A549 (cell line): ENCODE results near the gene FRMD1. TPM values are rescaled to one million over a fixed set of nuclear protein-coding genes. Genes with fewer than 3 reads are reported as not detected.

Experiments used
- ATAC-seq, 2 experiments: fragments of 200-7000 bp in 1 of 2; fragments of >200 bp in 1 of 2; cut with Nextera tagmentation in 1 of 2; cut with Tn5 transposase in 1 of 2; 3 replicates each; pipeline versions ENCODE4 v1.8.0 to v1.9.1; 2018 to 2020; ENCODE audit warnings: mild to moderate bottlenecking in 1 of 2, moderate library complexity in 1 of 2
- CTCF ChIA-PET: fragments of 300-600 bp; sonication (Branson Sonifier 250); formaldehyde crosslinking; extraction: SDS; loops from one replicate; lab custom pipeline; 2021; ENCODE audit warnings: antibody characterized with exemption, inconsistent platforms; lab: Yijun Ruan, JAX
- POLR2A ChIA-PET: fragments of 350-600 bp; formaldehyde crosslinking; extraction: SDS; loops from one replicate; lab custom pipeline; 2021; ENCODE audit warnings: antibody characterized with exemption, inconsistent platforms; lab: Yijun Ruan, JAX
- DNase-seq, 2 experiments: peaks; one replicate each; pipeline versions ENCODE4 v3.0.0 to v3.0.0-alpha.2; 2011 to 2016; ENCODE audit warnings: low read depth in 1 of 2, low spot score in 1 of 2
- FAIRE-seq: peaks from 2 replicates; lab custom pipeline; 2011; peaks lifted over from hg19 to GRCh38; lab: Jason Lieb, UNC
- H3K27ac ChIP-seq, 2 experiments: fragments of >200 bp; sonication (Bioruptor Twin); formaldehyde crosslinking; 3 replicates each; pipeline ENCODE4 v1.5.1; 2016 to 2017
- H3K4me1 ChIP-seq: fragments of >200 bp; sonication (Bioruptor Twin); formaldehyde crosslinking; 3 replicates; pipeline ENCODE4 v1.6.1; 2016
- H3K4me2 ChIP-seq: fragments of >200 bp; sonication (Bioruptor Twin); formaldehyde crosslinking; 3 replicates; pipeline ENCODE4 v1.6.1; 2016
- H3K4me3 ChIP-seq: fragments of >200 bp; sonication (Bioruptor Twin); formaldehyde crosslinking; 3 replicates; pipeline ENCODE4 v1.5.1; 2016
- H3K9me3 ChIP-seq: fragments of >200 bp; sonication (Bioruptor Twin); formaldehyde crosslinking; 3 replicates; pipeline ENCODE4 v1.6.1; 2016
- CBX8 ChIP-seq: fragments of 200-600 bp; sonication (generic); IDR thresholded peaks from 2 replicates; pipeline ENCODE4 v1.6.1; 2016
- CHD4 ChIP-seq: fragments of 200-600 bp; sonication (generic); IDR thresholded peaks from 2 replicates; pipeline ENCODE4 v1.6.1; 2016; ENCODE audit warnings: antibody characterized with exemption, mild to moderate bottlenecking, borderline replicate concordance
- EHF ChIP-seq: fragments of 250-450 bp; sonication (Bioruptor Pico); IDR thresholded peaks from 2 replicates; pipeline ENCODE4 v1.5.0; 2020; ENCODE audit warnings: mild to moderate bottlenecking
- EHMT2 ChIP-seq: fragments of 200-600 bp; sonication (generic); IDR thresholded peaks from 2 replicates; pipeline ENCODE4 v1.6.1; 2016; ENCODE audit warnings: antibody characterized with exemption, low read depth, mild to moderate bottlenecking, moderate library complexity
- ESRRA ChIP-seq: fragments of 150-350 bp; IDR thresholded peaks from 2 replicates; pipeline ENCODE4 v1.6.1; 2014; ENCODE audit warnings: mild to moderate bottlenecking, low read length, borderline replicate concordance
- FOSB ChIP-seq: fragments of 250-450 bp; sonication (Bioruptor Pico); IDR thresholded peaks from 2 replicates; pipeline ENCODE4 v1.5.0; 2020; ENCODE audit warnings: mild to moderate bottlenecking, moderate library complexity
- FOSL2 ChIP-seq, 2 experiments: fragments of 450-650 bp in 1 of 2; fragments of >200 bp in 1 of 2; sonication (Bioruptor Twin) in 1 of 2; formaldehyde crosslinking; IDR thresholded peaks; 2 replicates each; pipeline versions ENCODE4 v1.5.0 to v1.6.1; 2016 to 2020; ENCODE audit warnings: mild to moderate bottlenecking in 1 of 2, moderate library complexity in 1 of 2
- GATA3 ChIP-seq: IDR thresholded peaks from 2 replicates; pipeline ENCODE4 v1.6.1; 2012; ENCODE audit warnings: borderline replicate concordance
- HDAC2 ChIP-seq: fragments of 200-600 bp; sonication (generic); IDR thresholded peaks from 2 replicates; pipeline ENCODE4 v1.6.1; 2016
- HOXA7 ChIP-seq: fragments of 250-450 bp; sonication (Bioruptor Pico); IDR thresholded peaks from 2 replicates; pipeline ENCODE4 v1.5.0; 2020; ENCODE audit warnings: mild to moderate bottlenecking, moderate library complexity
- HOXB5 ChIP-seq: fragments of 250-450 bp; sonication (Bioruptor Pico); IDR thresholded peaks from 2 replicates; pipeline ENCODE4 v1.5.0; 2020; ENCODE audit warnings: mild to moderate bottlenecking, moderate library complexity
- KDM1A ChIP-seq: fragments of 200-600 bp; sonication (generic); IDR thresholded peaks from 2 replicates; pipeline ENCODE4 v1.6.1; 2016; ENCODE audit warnings: low read depth, mild to moderate bottlenecking
- NFE2L2 ChIP-seq: fragments of 150-350 bp; conservative IDR thresholded peaks from 2 replicates; pipeline ENCODE4 v1.6.1; 2014; ENCODE audit warnings: low read length
- PHF8 ChIP-seq: fragments of 200-600 bp; sonication (generic); IDR thresholded peaks from 2 replicates; pipeline ENCODE4 v1.6.1; 2016; ENCODE audit warnings: low read depth, mild to moderate bottlenecking, antibody characterized with exemption, moderate library complexity, borderline replicate concordance
- POLR2AphosphoS2 ChIP-seq: conservative IDR thresholded peaks from 2 replicates; pipeline ENCODE4 v1.6.1; 2012; ENCODE audit warnings: low read length, improper control_type of control experiment, inconsistent platforms
- RAD21 ChIP-seq, 2 experiments: fragments of >200 bp in 1 of 2; sonication (Bioruptor Twin) in 1 of 2; formaldehyde crosslinking in 1 of 2; IDR thresholded peaks in 1 of 2; conservative IDR thresholded peaks in 1 of 2; 2 replicates in 1 of 2; 3 replicates in 1 of 2; pipeline ENCODE4 v1.6.1; 2012 to 2018; ENCODE audit warnings: inconsistent platforms in 1 of 2
- RARB ChIP-seq: fragments of 250-450 bp; sonication (Bioruptor Pico); IDR thresholded peaks from 2 replicates; pipeline ENCODE4 v1.8.0; 2021; ENCODE audit warnings: mild to moderate bottlenecking, moderate library complexity
- RFX5 ChIP-seq: fragments of 450-650 bp; IDR thresholded peaks from 2 replicates; pipeline ENCODE4 v1.7.1; 2014; ENCODE audit warnings: antibody characterized with exemption, mild to moderate bottlenecking, moderate library complexity
- SMC3 ChIP-seq: fragments of >200 bp; sonication (Bioruptor Twin); formaldehyde crosslinking; IDR thresholded peaks from 3 replicates; pipeline ENCODE4 v1.6.1; 2018; ENCODE audit warnings: inconsistent platforms
- SREBF2 ChIP-seq: fragments of 450-650 bp; IDR thresholded peaks from 2 replicates; pipeline ENCODE4 v1.6.1; 2014; ENCODE audit warnings: mild to moderate bottlenecking, moderate library complexity
- TFCP2L1 ChIP-seq: fragments of 250-450 bp; sonication (Bioruptor Pico); IDR thresholded peaks from 2 replicates; pipeline ENCODE4 v1.5.0; 2021; ENCODE audit warnings: mild to moderate bottlenecking
- ZFP36 ChIP-seq: fragments of 450-650 bp; IDR thresholded peaks from 2 replicates; pipeline ENCODE4 v1.6.1; 2014; ENCODE audit warnings: borderline replicate concordance; ENCODE audit not compliant: partially characterized antibody
- ZNF302 ChIP-seq: fragments of 250-450 bp; sonication (Bioruptor Pico); IDR thresholded peaks from 2 replicates; pipeline ENCODE4 v1.9.0; 2021; ENCODE audit warnings: inconsistent platforms, mild to moderate bottlenecking, moderate library complexity
- ZSCAN20 ChIP-seq: fragments of 250-450 bp; sonication (Bioruptor Pico); IDR thresholded peaks from 2 replicates; pipeline ENCODE4 v1.8.0; 2022; ENCODE audit warnings: mild to moderate bottlenecking, moderate library complexity
- WGBS: methylation state at CpG from one replicate; pipeline ENCODE4 v1.1.6; 2017; ENCODE audit errors: missing lambda C conversion rate; 5-methylcytosine and 5-hydroxymethylcytosine counted together
- polyA plus RNA-seq, 4 experiments: library from polyadenylated mRNA; depleted of rRNA in 3 of 4; stranded (reverse); fragments of >200 nt; fragmentation: RNase III in 1 of 4; extraction: RNeasy Plus Mini Kit Qiagen cat#74134 plus additional on column Dnase treatment in 1 of 4; gene quantifications; 2 replicates in 3 of 4; 3 replicates in 1 of 4; pipeline ENCODE4 v1.2.3, GENCODE V29; 2011 to 2017
- TF ChIP-seq, protein P1 (sequence below): fragments of 450-650 bp; IDR thresholded peaks from 2 replicates; pipeline ENCODE4 v1.6.1; 2014; ENCODE audit warnings: antibody characterized with exemption
- TF ChIP-seq, protein P2 (sequence below): fragments of 250-450 bp; sonication (Bioruptor Pico); IDR thresholded peaks from 2 replicates; pipeline ENCODE4 v1.5.0; 2021; ENCODE audit warnings: mild to moderate bottlenecking, moderate library complexity, borderline replicate concordance

FRMD1 gene
- polyA plus RNA-seq, 2 of the 4 experiments (the other 2 are of a cell fraction): not detected

DNA sequence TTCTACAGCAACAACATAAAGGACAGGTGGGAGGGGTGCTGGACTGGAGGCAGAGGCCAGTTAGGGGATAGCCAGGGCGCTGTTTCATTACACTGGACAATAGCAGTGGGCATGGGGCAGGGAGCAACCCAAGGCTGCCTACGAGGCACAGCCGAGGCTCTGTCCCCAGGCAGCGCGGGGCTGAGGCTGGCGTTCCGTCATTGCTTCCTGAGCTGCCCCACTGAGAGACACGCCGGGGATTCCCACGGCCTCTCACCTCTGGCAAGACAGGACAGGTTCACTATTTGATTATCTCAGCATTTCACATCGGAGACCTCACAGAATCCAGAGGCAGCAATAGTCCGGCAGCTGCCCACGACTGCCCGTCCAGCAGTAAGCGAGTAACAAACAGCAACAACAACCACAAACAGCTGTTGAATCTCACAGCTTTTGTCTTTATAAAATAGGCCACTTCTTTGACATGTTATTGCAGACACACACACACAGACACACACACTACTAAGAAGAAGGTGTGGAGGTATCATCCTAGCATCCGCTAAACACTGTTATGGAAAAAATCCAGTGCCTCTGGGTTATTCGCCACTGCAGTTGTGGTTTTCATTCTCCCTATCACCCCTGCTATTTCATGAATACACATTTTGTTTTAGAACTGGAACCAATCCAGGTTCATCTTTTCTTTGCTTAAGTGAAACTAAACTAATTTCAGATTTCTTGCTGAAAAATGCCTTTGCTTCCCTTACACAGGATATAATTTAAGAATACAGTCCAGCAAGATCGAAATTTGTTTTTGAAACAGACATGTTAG, 62.1 kb downstream of the FRMD1 start:
- Histone ChIP-seq H3K4me2 (no peak overlapping the region), H3K4me3 (no peak overlapping the region), H3K9me3 (peaks cover 11% of the 10 kb centered on the region), H3K27ac (no peak overlapping the region), H3K4me1 (no peaks in the 10 kb centered on the region)
- POLR2A ChIA-PET: no interaction called here
- no peak for DNase-seq
- TF ChIP-seq CHD4 (no peak), SREBF2 (no peak), HDAC2 (no peak), ZSCAN20 (CRISPR knock-in tag) (no peak), SMC3 (no peak)
- FAIRE-seq: no peak
- WGBS: 81% methylated on average over 11 of the region's 18 CpGs
- ATAC-seq: no peak
- CTCF ChIA-PET: no interaction called here

DNA sequence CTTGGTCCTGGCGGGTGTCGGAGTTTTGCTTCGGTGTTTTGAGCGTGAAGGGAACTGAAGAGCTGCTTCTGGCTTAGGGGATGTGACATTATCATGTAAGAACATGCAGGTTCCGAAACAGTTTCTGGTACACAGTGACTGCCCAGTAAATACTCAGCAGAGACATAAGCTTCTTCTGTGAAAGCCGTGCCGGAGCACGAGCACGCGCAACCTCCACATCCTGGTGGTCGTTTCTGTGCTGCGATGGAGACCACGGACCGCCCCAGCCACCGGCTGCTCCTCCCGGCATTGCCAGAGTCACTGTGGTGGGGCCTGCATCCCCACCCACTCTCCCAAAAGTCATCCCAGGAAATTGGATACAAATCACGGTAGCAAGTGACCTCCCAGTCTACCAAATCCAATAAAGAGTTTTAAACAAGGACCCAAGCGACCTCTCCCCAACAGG, 62.8 kb downstream of the FRMD1 start:
- ATAC-seq: no peak
- no peak for DNase-seq
- TF ChIP-seq HOXB5 (CRISPR knock-in tag) (no peak), ZSCAN20 (CRISPR knock-in tag) (no peak), HOXA7 (CRISPR knock-in tag) (no peak)
- H3K4me1 ChIP-seq: no peaks in the 10 kb centered on the region
- ChIA-PET CTCF (no interaction called here), POLR2A (no interaction called here)
- H3K4me3 ChIP-seq: no peak overlapping the region
- WGBS: 87% methylated on average over 18 of the region's 18 CpGs
- peaks cover 16% of the 10 kb centered on the region for H3K9me3 ChIP-seq
- H3K27ac ChIP-seq: no peak overlapping the region
- no peak overlapping the region for H3K4me2 ChIP-seq
- no peak for FAIRE-seq

DNA sequence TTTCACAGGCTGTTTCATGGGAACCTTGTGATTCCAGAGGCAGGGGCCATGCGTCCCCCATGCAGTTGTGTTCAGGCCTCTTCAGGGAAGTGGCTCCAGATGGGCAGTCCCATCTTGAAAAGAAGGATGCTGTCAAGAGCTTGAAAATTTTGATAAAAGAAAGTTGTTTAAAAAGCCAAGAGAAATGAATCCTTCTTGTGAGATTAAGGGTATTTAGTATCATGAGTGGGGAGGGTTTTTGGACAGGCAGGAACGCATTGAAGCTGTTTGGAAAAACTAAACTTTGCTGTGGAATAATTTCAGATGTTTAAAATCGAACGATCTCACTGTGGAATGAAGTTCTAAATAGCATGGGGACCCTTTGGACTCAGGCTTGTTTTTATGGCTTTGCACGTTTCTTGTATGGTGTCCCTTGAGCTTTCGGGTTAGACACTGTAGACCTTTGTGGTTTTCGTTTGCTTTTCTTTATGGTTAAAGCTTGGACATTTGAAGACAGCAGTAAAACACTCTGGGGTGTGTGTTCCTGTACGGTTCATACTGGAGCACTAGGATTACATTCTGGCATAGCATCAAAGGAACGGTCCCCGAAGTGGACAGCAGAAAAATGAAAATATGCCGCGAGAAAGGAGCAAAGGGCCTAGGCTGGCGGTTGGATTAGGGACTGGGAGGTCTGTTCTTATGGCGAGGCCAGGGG, 63.4 kb downstream of the FRMD1 start:
- POLR2A ChIA-PET: no interaction called here
- no peaks in the 10 kb centered on the region for H3K4me1 ChIP-seq
- FAIRE-seq (no peak), DNase-seq (no peak), ATAC-seq (no peak)
- TF ChIP-seq POLR2AphosphoS2: no peak
- no peak for TF ChIP-seq ZNF302 (CRISPR knock-in tag)
- no peak for TF ChIP-seq GATA3
- no peak for TF ChIP-seq ZFP36
- 69% methylated on average over 14 of the region's 14 CpGs for WGBS
- H3K4me2 ChIP-seq: no peak overlapping the region
- CTCF ChIA-PET: no interaction called here
- no peak overlapping the region for H3K27ac ChIP-seq
- no peak overlapping the region for H3K4me3 ChIP-seq
- H3K9me3 ChIP-seq: peaks cover 22% of the 10 kb centered on the region

DNA sequence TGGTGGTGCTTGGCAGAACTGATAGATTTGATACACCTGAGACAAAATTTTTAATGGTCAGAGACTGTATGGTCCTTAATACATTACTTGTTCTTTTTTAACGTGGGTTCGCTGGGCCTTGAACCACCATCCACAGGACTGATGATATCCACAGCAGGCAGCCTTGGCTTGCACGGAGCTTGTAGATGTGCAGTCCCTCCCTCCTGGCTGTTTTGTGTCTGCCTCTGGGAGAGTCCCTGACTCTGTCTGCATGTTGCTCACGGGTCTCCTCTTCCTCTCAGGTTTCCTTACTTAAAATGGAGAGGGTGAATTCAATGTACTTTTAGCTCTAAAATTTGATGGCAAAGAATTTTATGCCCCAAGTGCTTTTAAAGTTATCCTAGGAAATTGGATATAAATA, 64.0 kb downstream of the FRMD1 start:
- POLR2A ChIA-PET: no interaction called here
- TF ChIP-seq PHF8 (no peak), CBX8 (no peak), NFE2L2 (no peak), HOXB5 (CRISPR knock-in tag) (no peak), FOSL2 (IDR thresholded peaks at IDR 0.05) (no peak), FOSL2 (CRISPR knock-in tag; IDR thresholded peaks at IDR 0.05) (no peak), FOSB (CRISPR knock-in tag) (no peak), KDM1A (no peak), TFCP2L1 (CRISPR knock-in tag) (no peak), ZSCAN20 (CRISPR knock-in tag) (no peak), EHF (CRISPR knock-in tag) (no peak), ESRRA (no peak), RARB (CRISPR knock-in tag) (no peak), RAD21 (conservative IDR thresholded peaks at IDR 0.05 in 1 of 2, IDR thresholded peaks at IDR 0.05 in 1 of 2) (no peak), EHMT2 (no peak), RFX5 (no peak)
- TF ChIP-seq, protein P1, sequence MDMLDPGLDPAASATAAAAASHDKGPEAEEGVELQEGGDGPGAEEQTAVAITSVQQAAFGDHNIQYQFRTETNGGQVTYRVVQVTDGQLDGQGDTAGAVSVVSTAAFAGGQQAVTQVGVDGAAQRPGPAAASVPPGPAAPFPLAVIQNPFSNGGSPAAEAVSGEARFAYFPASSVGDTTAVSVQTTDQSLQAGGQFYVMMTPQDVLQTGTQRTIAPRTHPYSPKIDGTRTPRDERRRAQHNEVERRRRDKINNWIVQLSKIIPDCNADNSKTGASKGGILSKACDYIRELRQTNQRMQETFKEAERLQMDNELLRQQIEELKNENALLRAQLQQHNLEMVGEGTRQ: no peak
- TF ChIP-seq, protein P2, sequence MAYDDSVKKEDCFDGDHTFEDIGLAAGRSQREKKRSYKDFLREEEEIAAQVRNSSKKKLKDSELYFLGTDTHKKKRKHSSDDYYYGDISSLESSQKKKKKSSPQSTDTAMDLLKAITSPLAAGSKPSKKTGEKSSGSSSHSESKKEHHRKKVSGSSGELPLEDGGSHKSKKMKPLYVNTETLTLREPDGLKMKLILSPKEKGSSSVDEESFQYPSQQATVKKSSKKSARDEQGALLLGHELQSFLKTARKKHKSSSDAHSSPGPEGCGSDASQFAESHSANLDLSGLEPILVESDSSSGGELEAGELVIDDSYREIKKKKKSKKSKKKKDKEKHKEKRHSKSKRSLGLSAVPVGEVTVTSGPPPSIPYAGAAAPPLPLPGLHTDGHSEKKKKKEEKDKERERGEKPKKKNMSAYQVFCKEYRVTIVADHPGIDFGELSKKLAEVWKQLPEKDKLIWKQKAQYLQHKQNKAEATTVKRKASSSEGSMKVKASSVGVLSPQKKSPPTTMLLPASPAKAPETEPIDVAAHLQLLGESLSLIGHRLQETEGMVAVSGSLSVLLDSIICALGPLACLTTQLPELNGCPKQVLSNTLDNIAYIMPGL (CRISPR knock-in tag): no peak

More for the DNA sequence above, 64.0 kb downstream of the FRMD1 start:
- no peak overlapping the region for H3K4me2 ChIP-seq
- WGBS: 61% methylated on average over 4 of the region's 4 CpGs
- H3K4me3 ChIP-seq: no peak overlapping the region
- H3K27ac ChIP-seq: no peak overlapping the region
- CTCF ChIA-PET: no interaction called here
- FAIRE-seq (no peak), DNase-seq (no peak), ATAC-seq (no peak)
- peaks cover 28% of the 10 kb centered on the region for H3K9me3 ChIP-seq
- no peaks in the 10 kb centered on the region for H3K4me1 ChIP-seq
